Naive B cell (primary cell): ENCODE measurements around the gene ST6GALNAC3. TPM values are rescaled to one million over a fixed set of nuclear protein-coding genes. Genes with fewer than 3 reads are reported as not detected.
"Not testable (repeated sequence)": the region's sequence is repeated elsewhere in the genome, so short reads cannot be mapped to it uniquely, and the experiment has no call there.

ENCODE experiments used
- ATAC-seq, 2 donors: fragments of 150-1000 bp; cut with Tn5 transposase; 2 replicates each; pipeline ENCODE4 v1.10.0; 2021; ENCODE audit warnings: low read depth in 2 of 2, mild to moderate bottlenecking in 2 of 2, moderate library complexity in 2 of 2
- DNase-seq: peaks from one replicate; pipeline ENCODE4 v3.0.0; 2022
- H3K27ac Mint-ChIP-seq, 6 donors: one replicate each; pipeline ENCODE4 v1.8.0; 2020 to 2022; ENCODE audit warnings: mild to moderate bottlenecking in 6 of 6, mixed read lengths in 6 of 6, moderate library complexity in 5 of 6, inconsistent platforms in 2 of 6
- H3K27me3 Mint-ChIP-seq, 3 donors: one replicate each; pipeline ENCODE4 v1.8.0; 2021 to 2022; ENCODE audit warnings: mixed read lengths in 3 of 3, mild to moderate bottlenecking in 1 of 3
- H3K36me3 Mint-ChIP-seq, 2 donors: one replicate each; pipeline ENCODE4 v1.8.0; 2020 to 2022; ENCODE audit warnings: mixed read lengths in 2 of 2, inconsistent platforms in 1 of 2, mild to moderate bottlenecking in 1 of 2
- H3K4me1 Mint-ChIP-seq, 3 donors: one replicate each; pipeline ENCODE4 v1.8.0; 2020 to 2022; ENCODE audit warnings: mixed read lengths in 3 of 3, inconsistent platforms in 1 of 3, mild to moderate bottlenecking in 1 of 3, moderate library complexity in 1 of 3
- H3K4me3 Mint-ChIP-seq, 8 donors: one replicate each; pipeline ENCODE4 v1.8.0; 2020 to 2022; ENCODE audit warnings: mild to moderate bottlenecking in 8 of 8, mixed read lengths in 8 of 8, moderate library complexity in 8 of 8, inconsistent platforms in 2 of 8
- H3K9me3 Mint-ChIP-seq, 7 donors: one replicate each; pipeline ENCODE4 v1.8.0; 2020 to 2022; ENCODE audit warnings: mixed read lengths in 7 of 7, mild to moderate bottlenecking in 5 of 7, inconsistent platforms in 2 of 7, moderate library complexity in 1 of 7
- polyA plus RNA-seq, 6 donors: library from polyadenylated mRNA; unstranded; fragments of 300-500 nt; fragmentation: Illumina TruSeq; gene quantifications; one replicate each; pipeline ENCODE4 v1.2.3, GENCODE V29; 2021; ENCODE audit warnings: low read depth in 6 of 6

The ST6GALNAC3 gene
- polyA plus RNA-seq, 6 donors from 2014 or later = 3.8 to 12.9 (median 10.5) TPM

DNA sequence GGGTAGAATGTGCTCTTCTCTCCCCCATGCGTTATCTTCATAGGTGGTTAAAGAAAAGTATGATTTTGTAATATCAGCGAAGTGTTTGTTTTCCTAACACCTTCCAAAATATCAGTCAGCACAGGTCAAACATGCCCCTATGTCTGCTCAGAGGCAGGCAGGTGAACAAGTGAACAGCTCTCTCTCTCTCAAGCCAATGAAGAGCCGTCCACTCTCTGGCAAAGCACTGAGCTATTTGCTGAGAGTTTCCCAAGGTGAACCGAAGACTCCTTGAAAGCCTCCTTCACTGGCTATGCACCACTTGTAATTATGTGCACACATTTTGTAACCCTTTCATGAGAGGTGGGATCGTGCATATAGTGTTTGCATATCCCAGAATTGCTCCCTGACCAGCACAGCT, 47.7 kb downstream of the ST6GALNAC3 start:
- no peaks in the 10 kb centered on the region for H3K9me3 Mint-ChIP-seq
- H3K4me1 Mint-ChIP-seq = peaks cover 4 to 25% (median 20%) of the 10 kb centered on the region in 3 donors
- DNase-seq (no peak), ATAC-seq (no peak)
- H3K27ac Mint-ChIP-seq = no peak overlapping the region
- peaks cover 7 to 12% of the 10 kb centered on the region in 2 donors for H3K36me3 Mint-ChIP-seq
- no peaks in the 10 kb centered on the region for H3K27me3 Mint-ChIP-seq
- no peak overlapping the region for H3K4me3 Mint-ChIP-seq

DNA sequence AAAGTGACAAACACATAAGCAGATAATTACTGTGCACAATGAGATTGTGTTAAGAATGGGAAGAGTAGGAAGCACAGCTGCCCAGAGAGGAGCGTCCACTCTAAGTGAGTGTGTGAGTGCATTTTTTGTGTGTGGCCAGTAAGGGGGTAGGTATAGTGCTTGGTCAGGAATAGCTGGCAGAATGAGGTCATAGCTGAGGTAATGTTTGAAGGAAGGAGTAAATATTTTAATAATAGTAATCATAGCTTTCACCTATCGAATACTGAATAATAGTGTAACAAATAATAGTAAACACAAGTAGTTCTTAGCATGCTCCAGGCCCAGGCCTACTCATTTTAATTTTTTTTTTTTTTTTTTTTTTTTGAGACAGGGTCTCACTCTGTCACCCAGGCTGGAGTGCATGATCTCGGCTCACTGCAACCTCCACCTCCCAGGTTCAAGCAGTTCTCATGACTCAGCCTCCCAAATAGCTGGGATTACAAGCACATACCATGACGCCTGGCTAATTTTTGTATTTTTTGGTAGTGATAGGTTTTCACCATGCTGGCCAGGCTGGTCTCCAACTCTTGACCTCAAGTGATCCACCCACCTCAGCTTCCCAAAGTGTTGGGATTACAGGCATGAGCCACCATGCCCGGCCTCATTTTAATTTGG, 49.0 kb downstream of the ST6GALNAC3 start:
- not testable (repeated sequence) for H3K27me3 Mint-ChIP-seq, DNase-seq, H3K9me3 Mint-ChIP-seq, H3K27ac Mint-ChIP-seq, ATAC-seq, H3K4me3 Mint-ChIP-seq
- H3K36me3 Mint-ChIP-seq = peaks cover 7 to 12% of the 10 kb centered on the region in 2 donors
- H3K4me1 Mint-ChIP-seq = peaks cover 4 to 25% (median 20%) of the 10 kb centered on the region in 3 donors

DNA sequence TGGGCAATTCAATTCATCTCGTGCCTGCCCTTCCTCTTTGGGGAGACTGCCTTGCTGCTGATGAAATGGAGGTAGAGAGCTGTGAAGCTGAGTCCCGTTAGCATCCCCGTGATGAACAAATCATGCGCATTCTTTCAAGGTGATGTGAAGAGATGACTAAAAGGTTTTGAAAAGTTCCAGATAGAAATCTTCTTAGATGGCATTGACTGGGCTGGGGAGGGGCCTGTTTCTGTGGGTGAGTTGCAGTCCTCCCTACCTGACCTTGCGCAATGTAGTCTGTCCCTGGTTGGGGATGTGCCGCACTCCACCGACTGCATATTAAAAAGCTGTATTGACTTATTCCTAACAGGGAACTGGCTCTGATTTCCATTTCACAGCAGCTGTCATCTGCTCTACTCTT, 49.6 kb downstream of the ST6GALNAC3 start:
- no peaks in the 10 kb centered on the region for H3K27me3 Mint-ChIP-seq
- no peaks in the 10 kb centered on the region for H3K9me3 Mint-ChIP-seq
- no peak overlapping the region for H3K4me3 Mint-ChIP-seq
- H3K27ac Mint-ChIP-seq = no peak overlapping the region
- H3K36me3 Mint-ChIP-seq = peaks cover 10 to 12% of the 10 kb centered on the region in 2 donors
- peaks cover 4 to 25% (median 20%) of the 10 kb centered on the region in 3 donors for H3K4me1 Mint-ChIP-seq
- DNase-seq = no peak
- ATAC-seq = no peak

DNA sequence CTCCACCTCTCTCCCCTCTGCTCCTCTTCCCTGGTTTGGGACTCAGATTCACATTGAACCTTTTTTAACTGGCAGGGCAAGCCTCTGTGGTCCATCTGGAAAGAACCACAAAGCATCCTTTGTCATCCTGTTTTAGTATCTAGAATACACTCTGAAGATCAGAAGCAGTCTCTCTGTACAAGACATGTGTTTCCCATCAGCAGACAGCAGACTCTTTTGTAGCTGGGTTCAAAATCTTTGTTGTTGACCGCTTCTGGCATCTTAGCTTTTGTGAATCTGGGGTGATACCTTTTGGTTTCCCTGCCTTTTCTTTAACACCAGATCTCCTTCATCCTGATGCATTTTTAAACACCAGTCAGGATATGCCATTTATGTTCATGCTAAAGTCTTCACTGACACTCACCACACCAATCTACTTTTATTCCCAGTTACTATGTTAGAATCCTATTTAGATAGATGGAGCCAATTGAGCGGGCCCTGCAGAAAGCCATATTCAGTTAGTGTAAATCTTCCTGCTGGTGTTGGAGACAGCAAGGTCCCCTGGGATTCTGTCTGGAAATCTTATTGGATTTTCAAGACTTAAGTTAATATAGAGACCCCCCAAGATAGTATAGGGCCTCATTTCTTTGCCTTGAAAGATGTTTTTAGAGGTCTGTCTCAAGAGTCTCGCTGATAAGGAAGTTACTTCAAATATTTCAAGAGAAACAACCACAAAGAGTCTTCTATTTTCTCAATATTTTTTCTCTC, 51.1 kb downstream of the ST6GALNAC3 start:
- H3K27ac Mint-ChIP-seq = peak overlapping the region in 2 of 6 donors; percentile 4 to 89
- no peaks in the 10 kb centered on the region for H3K27me3 Mint-ChIP-seq
- DNase-seq (no peak), ATAC-seq (no peak)
- H3K36me3 Mint-ChIP-seq = peaks cover 18 to 19% of the 10 kb centered on the region in 2 donors
- peaks cover 3 to 25% (median 20%) of the 10 kb centered on the region in 3 donors for H3K4me1 Mint-ChIP-seq
- H3K4me3 Mint-ChIP-seq = no peak overlapping the region
- no peaks in the 10 kb centered on the region for H3K9me3 Mint-ChIP-seq

- Mint-ChIP-seq H3K9me3 (peaks cover 0 to under 1% (median 0%) of the 10 kb centered on the region in 7 donors), H3K27ac (no peak overlapping the region), H3K36me3 (peaks cover 11 to 22% of the 10 kb centered on the region in 2 donors), H3K4me1 (peaks cover 3 to 20% (median 10%) of the 10 kb centered on the region in 3 donors), H3K4me3 (no peak overlapping the region), H3K27me3 (no peaks in the 10 kb centered on the region)
- ATAC-seq (no peak), DNase-seq (no peak)
Observed at GRCh38 chr1:76128096-76128495, 53.5 kb downstream of the ST6GALNAC3 start.

GRCh38 chr1:76129731-76130130, 55.2 kb downstream of the ST6GALNAC3 start:
- H3K4me1 Mint-ChIP-seq = peaks cover 3 to 20% (median 10%) of the 10 kb centered on the region in 3 donors
- H3K27me3 Mint-ChIP-seq = no peaks in the 10 kb centered on the region
- no peak overlapping the region for H3K4me3 Mint-ChIP-seq
- H3K27ac Mint-ChIP-seq = no peak overlapping the region
- ATAC-seq (no peak), DNase-seq (no peak)
- H3K36me3 Mint-ChIP-seq = peaks cover 11 to 15% of the 10 kb centered on the region in 2 donors
- peaks cover 0 to 3% (median 0%) of the 10 kb centered on the region in 7 donors for H3K9me3 Mint-ChIP-seq

GRCh38 chr1:76130992-76131391, 56.4 kb downstream of the ST6GALNAC3 start:
- Mint-ChIP-seq H3K9me3 (peaks cover 0 to 3% (median 0%) of the 10 kb centered on the region in 7 donors), H3K4me3 (no peak overlapping the region), H3K27me3 (no peaks in the 10 kb centered on the region), H3K4me1 (peaks cover 4 to 11% (median 6%) of the 10 kb centered on the region in 3 donors), H3K36me3 (peaks cover 10 to 11% of the 10 kb centered on the region in 2 donors), H3K27ac (no peak overlapping the region)
- no peak for ATAC-seq
- no peak for DNase-seq

- no peak for ATAC-seq
- no peaks in the 10 kb centered on the region for H3K27me3 Mint-ChIP-seq
- no peak for DNase-seq
- H3K4me3 Mint-ChIP-seq = no peak overlapping the region
- peaks cover 10% of the 10 kb centered on the region in 2 donors for H3K36me3 Mint-ChIP-seq
- peaks cover 7 to 19% (median 14%) of the 10 kb centered on the region in 3 donors for H3K4me1 Mint-ChIP-seq
- peaks cover 0 to 3% (median 0%) of the 10 kb centered on the region in 7 donors for H3K9me3 Mint-ChIP-seq
- H3K27ac Mint-ChIP-seq = no peak overlapping the region
Observed at GRCh38 chr1:76133977-76134376, 59.4 kb downstream of the ST6GALNAC3 start.

DNA sequence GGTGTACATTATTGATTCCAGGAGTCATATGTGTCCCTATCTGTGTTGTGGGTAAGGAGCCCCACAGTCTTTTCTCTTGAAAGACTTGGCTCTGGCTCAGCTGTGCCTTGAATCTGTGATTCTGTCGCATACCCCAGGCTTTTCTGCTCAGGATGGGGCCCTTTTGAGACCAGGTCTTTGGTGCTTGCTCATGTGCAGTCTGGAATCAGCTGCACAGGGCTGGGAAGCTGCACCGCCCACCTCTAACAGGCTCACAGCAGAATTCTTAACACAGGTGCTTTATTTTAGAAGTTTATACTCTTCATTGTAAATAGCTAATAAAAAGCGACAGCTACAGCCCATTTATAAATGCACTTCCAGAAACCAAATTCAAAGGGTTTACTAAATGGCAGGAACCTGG, 61.3 kb downstream of the ST6GALNAC3 start:
- Mint-ChIP-seq H3K9me3 (peaks cover 0 to 3% (median 0%) of the 10 kb centered on the region in 7 donors), H3K4me1 (peaks cover 13 to 28% (median 20%) of the 10 kb centered on the region in 3 donors), H3K27me3 (no peaks in the 10 kb centered on the region), H3K4me3 (no peak overlapping the region), H3K36me3 (peaks cover 0 to 4% of the 10 kb centered on the region in 2 donors), H3K27ac (peak overlapping the region in 1 of 6 donors; percentile 58)
- ATAC-seq (no peak), DNase-seq (no peak)

DNA sequence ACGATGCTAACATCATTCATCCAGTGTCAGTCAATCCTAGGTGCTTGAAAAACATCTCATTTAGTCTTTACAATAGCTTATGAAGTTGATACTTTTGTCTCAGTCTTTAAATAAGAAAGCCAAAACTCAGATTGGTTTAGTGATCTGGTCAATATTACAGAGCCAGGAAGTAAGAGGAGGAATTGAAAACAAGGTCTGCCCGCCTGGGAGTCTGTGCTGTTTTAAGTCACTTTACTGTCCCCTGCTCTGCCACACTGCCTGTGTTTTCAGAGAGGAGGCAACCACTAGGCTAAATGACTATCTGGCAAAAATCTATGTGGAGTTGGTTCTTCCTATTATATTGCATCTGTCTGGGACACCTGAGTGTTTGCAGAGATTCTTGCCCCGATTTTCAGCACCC, 62.3 kb downstream of the ST6GALNAC3 start:
- Mint-ChIP-seq H3K4me1 (peaks cover 13 to 28% (median 20%) of the 10 kb centered on the region in 3 donors), H3K4me3 (peak overlapping the region in 2 of 8 donors; percentile 0 to 10), H3K36me3 (no peaks in the 10 kb centered on the region), H3K27me3 (no peaks in the 10 kb centered on the region), H3K27ac (peak overlapping the region in 3 of 6 donors; percentile 23 to 76 (median 67)), H3K9me3 (peaks cover 0 to 3% (median 0%) of the 10 kb centered on the region in 7 donors)
- peak; percentile 13 for DNase-seq
- peak; percentile 68 to 70 for ATAC-seq

GRCh38 chr1:76137746-76138145, 63.2 kb downstream of the ST6GALNAC3 start:
- no peaks in the 10 kb centered on the region for H3K36me3 Mint-ChIP-seq

GRCh38 chr1:76138217-76138616, 63.7 kb downstream of the ST6GALNAC3 start:
- Mint-ChIP-seq H3K4me3 (no peak overlapping the region), H3K27ac (no peak overlapping the region), H3K9me3 (peaks cover 0 to 1% (median 0%) of the 10 kb centered on the region in 7 donors), H3K36me3 (no peaks in the 10 kb centered on the region), H3K27me3 (no peaks in the 10 kb centered on the region), H3K4me1 (peaks cover 13 to 28% (median 20%) of the 10 kb centered on the region in 3 donors)
- ATAC-seq = no peak
- DNase-seq = no peak

More at GRCh38 chr1:76137746-76138145, 63.2 kb downstream of the ST6GALNAC3 start:
- Mint-ChIP-seq H3K27me3 (no peaks in the 10 kb centered on the region), H3K4me3 (no peak overlapping the region), H3K27ac (no peak overlapping the region), H3K4me1 (peaks cover 13 to 28% (median 20%) of the 10 kb centered on the region in 3 donors), H3K9me3 (peaks cover 0 to 3% (median 0%) of the 10 kb centered on the region in 7 donors)
- ATAC-seq (no peak), DNase-seq (no peak)

DNA sequence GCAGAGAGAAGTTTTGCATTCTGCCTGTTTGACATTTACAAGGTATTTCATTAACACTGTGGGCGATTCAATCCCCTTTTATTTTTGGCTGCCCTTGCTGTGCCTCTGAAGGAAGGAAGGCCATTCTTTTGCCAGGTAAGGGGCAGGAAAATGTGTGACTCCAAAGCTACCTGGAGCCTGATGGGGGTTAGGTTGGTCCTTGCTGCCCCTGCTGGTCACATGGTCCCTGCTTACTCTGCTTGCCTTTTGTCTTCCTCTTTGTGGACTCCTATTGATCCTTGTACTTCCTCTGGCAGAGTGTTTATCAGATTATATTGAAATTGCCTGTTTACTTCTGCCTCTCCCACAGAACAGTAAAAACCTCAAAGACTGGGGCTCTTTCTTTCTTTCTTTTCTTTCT, 65.7 kb downstream of the ST6GALNAC3 start:
- no peaks in the 10 kb centered on the region for H3K27me3 Mint-ChIP-seq
- DNase-seq (no peak), ATAC-seq (no peak)
- no peak overlapping the region for H3K4me3 Mint-ChIP-seq
- H3K9me3 Mint-ChIP-seq = no peaks in the 10 kb centered on the region
- peaks cover 13 to 28% (median 20%) of the 10 kb centered on the region in 3 donors for H3K4me1 Mint-ChIP-seq
- H3K27ac Mint-ChIP-seq = peak overlapping the region in 2 of 6 donors; percentile 68 to 69
- H3K36me3 Mint-ChIP-seq = no peaks in the 10 kb centered on the region
